WERI-Rb-1 (cell line): ENCODE measurements around the gene GSTT2.

Experiments used
- DNase-seq: peaks from one replicate; pipeline ENCODE4 v3.0.0-alpha.2; 2020
- H3K27ac ChIP-seq: fragments of 250-450 bp; sonication (Bioruptor Pico); 2 replicates; pipeline ENCODE4 v1.5.1; 2020; ENCODE audit warnings: mild to moderate bottlenecking, moderate library complexity
- H3K27me3 ChIP-seq: fragments of 250-450 bp; sonication (Bioruptor Pico); 2 replicates; pipeline ENCODE4 v1.5.1; 2021; ENCODE audit warnings: mild to moderate bottlenecking, low read depth, moderate library complexity; ENCODE audit not compliant: insufficient read depth, severe bottlenecking
- H3K36me3 ChIP-seq: fragments of 250-450 bp; sonication (Bioruptor Pico); 2 replicates; pipeline ENCODE4 v1.5.1; 2020; ENCODE audit warnings: mild to moderate bottlenecking, moderate library complexity
- H3K4me3 ChIP-seq: 2 replicates; pipeline ENCODE4 v1.5.1; 2011; ENCODE audit warnings: low read depth, mild to moderate bottlenecking, control low read depth, low read length
- H3K9me3 ChIP-seq: fragments of 250-450 bp; sonication (Bioruptor Pico); 2 replicates; pipeline ENCODE4 v1.5.1; 2021; ENCODE audit warnings: mild to moderate bottlenecking, moderate library complexity; ENCODE audit not compliant: severe bottlenecking
- CTCF ChIP-seq: IDR thresholded peaks from 2 replicates; pipeline ENCODE4 v1.5.1; 2011; ENCODE audit warnings: low read depth, mild to moderate bottlenecking, control low read depth, inconsistent platforms, low read length

GSTT2 gene

GRCh38 chr22:24006914-24007214, 26.9 kb downstream of the GSTT2 start:
- no peaks in the 10 kb centered on the region for H3K27me3 ChIP-seq
- no peak overlapping the region for H3K4me3 ChIP-seq
- no peaks in the 10 kb centered on the region for H3K9me3 ChIP-seq
- H3K27ac ChIP-seq = no peak overlapping the region
- DNase-seq = no peak
- TF ChIP-seq CTCF = no peak
- H3K36me3 ChIP-seq = no peaks in the 10 kb centered on the region

GRCh38 chr22:24007253-24008021, 27.5 kb downstream of the GSTT2 start:
- Histone ChIP-seq H3K27me3 (no peaks in the 10 kb centered on the region), H3K27ac (no peak overlapping the region; the same call in 1 of the 2 replicates), H3K9me3 (no peaks in the 10 kb centered on the region), H3K4me3 (no peak overlapping the region), H3K36me3 (no peaks in the 10 kb centered on the region)
- no peak for TF ChIP-seq CTCF
- no peak for DNase-seq

- H3K36me3 ChIP-seq = no peaks in the 10 kb centered on the region
- TF ChIP-seq CTCF = no peak
- H3K27me3 ChIP-seq = no peaks in the 10 kb centered on the region
- no peak overlapping the region for H3K4me3 ChIP-seq
- H3K9me3 ChIP-seq = no peaks in the 10 kb centered on the region
- H3K27ac ChIP-seq = no peak overlapping the region
- no peak for DNase-seq
Observed at GRCh38 chr22:24008022-24008283, 28.0 kb downstream of the GSTT2 start.

- Histone ChIP-seq H3K36me3 (no peaks in the 10 kb centered on the region), H3K27ac (no peak overlapping the region), H3K27me3 (no peaks in the 10 kb centered on the region), H3K9me3 (no peaks in the 10 kb centered on the region), H3K4me3 (no peak overlapping the region)
- DNase-seq = no peak
- no peak for TF ChIP-seq CTCF
Observed at GRCh38 chr22:24008381-24009226, 28.7 kb downstream of the GSTT2 start.

- Histone ChIP-seq H3K4me3 (no peak overlapping the region), H3K27ac (no peak overlapping the region), H3K9me3 (no peaks in the 10 kb centered on the region), H3K27me3 (no peaks in the 10 kb centered on the region), H3K36me3 (0 out of 2 replicates have a peak, but pooled peaks cover 3% of the 10 kb centered on the region)
- no peak for DNase-seq
- TF ChIP-seq CTCF = no peak
Observed at GRCh38 chr22:24009227-24010017, 29.5 kb downstream of the GSTT2 start.
